IMR-90 (cell line): Measurements from ENCODE around the gene VIPR2. TPM values are rescaled to one million over a fixed set of nuclear protein-coding genes. Genes with fewer than 3 reads are reported as not detected.

ENCODE experiments used
- ATAC-seq: fragments of 200-7000 bp; cut with Tn5 transposase; 2 replicates; pipeline ENCODE4 v1.9.1; 2020; ENCODE audit warnings: low read depth, mild to moderate bottlenecking, moderate library complexity
- BruUV-seq: library from RNA; stranded (reverse); fragments of 400-500 nt; replicated peaks from 2 replicates; lab custom pipeline; 2021; lab: Mats Ljungman, UMichigan
- CTCF ChIA-PET: fragments of 300-600 bp; formaldehyde crosslinking; extraction: SDS; loops from one replicate; lab custom pipeline; 2021; ENCODE audit warnings: antibody characterized with exemption; lab: Yijun Ruan, JAX
- POLR2A ChIA-PET: fragments of 300-600 bp; sonication (Branson Sonifier 250); formaldehyde crosslinking; loops from one replicate; lab custom pipeline; 2022; ENCODE audit warnings: antibody characterized with exemption; ENCODE audit not compliant: unreplicated experiment; lab: Charles Lee
- DNase-seq: peaks from one replicate; pipeline ENCODE4 v3.0.0; 2013
- H2AFZ ChIP-seq: replicated peaks from 2 replicates; pipeline ENCODE3; 2013; ENCODE audit warnings: low read length, mild to moderate bottlenecking; ENCODE audit not compliant: poor library complexity
- H2AK5ac ChIP-seq: 2 replicates; pipeline ENCODE4 v1.6.1; 2013; ENCODE audit warnings: low read depth, low read length, inconsistent platforms
- H2AK9ac ChIP-seq: replicated peaks from 2 replicates; pipeline ENCODE3; 2013; ENCODE audit warnings: mild to moderate bottlenecking, low read depth, low read length, moderate library complexity; ENCODE audit not compliant: poor library complexity
- H2BK120ac ChIP-seq: 2 replicates; pipeline ENCODE4 v1.6.1; 2013; ENCODE audit warnings: low read depth, low read length, inconsistent platforms
- H2BK15ac ChIP-seq: 3 replicates; pipeline ENCODE4 v1.6.1; 2013; ENCODE audit warnings: low read depth, low read length, inconsistent platforms
- H2BK20ac ChIP-seq: 2 replicates; pipeline ENCODE4 v1.6.1; 2013; ENCODE audit warnings: low read depth, mild to moderate bottlenecking, inconsistent platforms, low read length, moderate library complexity
- H2BK5ac ChIP-seq: 2 replicates; pipeline ENCODE4 v1.6.1; 2013; ENCODE audit warnings: mild to moderate bottlenecking, low read depth, low read length, inconsistent platforms; ENCODE audit not compliant: poor library complexity, severe bottlenecking
- H3K14ac ChIP-seq: replicated peaks from 2 replicates; pipeline ENCODE4 v1.6.1; 2013; ENCODE audit warnings: low read depth, low read length, inconsistent platforms
- H3K18ac ChIP-seq: 2 replicates; pipeline ENCODE4 v1.6.1; 2013; ENCODE audit warnings: low read depth, low read length, control low read depth
- H3K23ac ChIP-seq: 2 replicates; pipeline ENCODE4 v1.6.1; 2013; ENCODE audit warnings: low read depth, low read length, inconsistent platforms
- H3K27ac ChIP-seq: 2 replicates; pipeline ENCODE4 v1.5.1; 2013; ENCODE audit warnings: mild to moderate bottlenecking, control low read depth, low read length; ENCODE audit not compliant: insufficient read depth
- H3K27me3 ChIP-seq: 2 replicates; pipeline ENCODE4 v1.6.1; 2013; ENCODE audit warnings: low read length; ENCODE audit not compliant: control insufficient read depth, insufficient read depth
- H3K36me3 ChIP-seq: 2 replicates; pipeline ENCODE4 v1.6.1; 2013; ENCODE audit warnings: low read length, mixed read lengths; ENCODE audit not compliant: control insufficient read depth, insufficient read depth
- H3K4ac ChIP-seq: 2 replicates; pipeline ENCODE4 v1.6.1; 2013; ENCODE audit warnings: low read depth, low read length, inconsistent platforms
- H3K4me1 ChIP-seq: 2 replicates; pipeline ENCODE4 v1.6.1; 2013; ENCODE audit warnings: low read length, mixed read lengths; ENCODE audit not compliant: control insufficient read depth, insufficient read depth
- H3K4me2 ChIP-seq: 2 replicates; pipeline ENCODE4 v1.6.1; 2013; ENCODE audit warnings: low read depth, mild to moderate bottlenecking, control low read depth, low read length, moderate library complexity
- H3K4me3 ChIP-seq: 2 replicates; pipeline ENCODE4 v1.5.1; 2013; ENCODE audit warnings: low read depth, mild to moderate bottlenecking, control low read depth, low read length, moderate library complexity; ENCODE audit not compliant: insufficient read depth
- H3K56ac ChIP-seq: 2 replicates; pipeline ENCODE4 v1.6.1; 2013; ENCODE audit warnings: low read length, inconsistent platforms; ENCODE audit not compliant: insufficient read depth; ENCODE audit errors: extremely low read depth
- H3K79me1 ChIP-seq, 2 experiments: 2 replicates each; pipeline ENCODE4 v1.6.1; 2013; ENCODE audit warnings: low read length in 2 of 2, inconsistent platforms in 1 of 2, low read depth in 1 of 2
- H3K9ac ChIP-seq: 2 replicates; pipeline ENCODE4 v1.6.1; 2013; ENCODE audit warnings: low read depth, low read length, control low read depth
- H3K9me1 ChIP-seq: 2 replicates; pipeline ENCODE4 v1.6.1; 2013; ENCODE audit warnings: low read length, inconsistent platforms; ENCODE audit not compliant: insufficient read depth
- H3K9me3 ChIP-seq: 2 replicates; pipeline ENCODE4 v1.6.1; 2013; ENCODE audit warnings: low read length; ENCODE audit not compliant: control insufficient read depth, insufficient read depth
- H4K20me1 ChIP-seq: 2 replicates; pipeline ENCODE4 v1.6.1; 2013; ENCODE audit warnings: low read length, inconsistent platforms; ENCODE audit not compliant: insufficient read depth
- H4K5ac ChIP-seq: 2 replicates; pipeline ENCODE4 v1.6.1; 2013; ENCODE audit warnings: mild to moderate bottlenecking, low read depth, low read length, control low read depth
- H4K8ac ChIP-seq, 2 experiments: 2 replicates each; pipeline ENCODE4 v1.6.1; 2013; ENCODE audit warnings: low read depth in 2 of 2, low read length in 2 of 2, control low read depth in 1 of 2, inconsistent platforms in 1 of 2
- H4K91ac ChIP-seq: 2 replicates; pipeline ENCODE4 v1.6.1; 2013; ENCODE audit warnings: low read depth, low read length, inconsistent platforms; ENCODE audit not compliant: insufficient read depth
- BHLHE40 ChIP-seq: fragments of 150-350 bp; IDR thresholded peaks from 2 replicates; pipeline ENCODE4 v1.6.1; 2016; ENCODE audit warnings: mild to moderate bottlenecking, low read depth, low read length
- CHD1 ChIP-seq: IDR thresholded peaks from 2 replicates; pipeline ENCODE4 v1.6.1; 2012; ENCODE audit warnings: low read depth, low read length, improper control_type of control experiment
- FOS ChIP-seq: fragments of 150-350 bp; IDR thresholded peaks from 2 replicates; pipeline ENCODE4 v1.6.1; 2016; ENCODE audit warnings: low read depth, low read length
- MAFK ChIP-seq: IDR thresholded peaks from 2 replicates; pipeline ENCODE4 v1.6.1; 2012; ENCODE audit warnings: low read depth, low read length, improper control_type of control experiment
- MAZ ChIP-seq: IDR thresholded peaks from 2 replicates; pipeline ENCODE4 v1.6.1; 2012; ENCODE audit warnings: low read depth, mild to moderate bottlenecking, low read length, improper control_type of control experiment, moderate library complexity, borderline replicate concordance
- NFE2L2 ChIP-seq: fragments of 150-350 bp; IDR thresholded peaks from 2 replicates; pipeline ENCODE4 v1.6.1; 2016; ENCODE audit warnings: low read depth, mild to moderate bottlenecking, low read length
- POLR2A ChIP-seq: IDR thresholded peaks from 2 replicates; pipeline ENCODE4 v1.6.1; 2012; ENCODE audit warnings: mild to moderate bottlenecking, low read depth, low read length
- RAD21 ChIP-seq: IDR thresholded peaks from 2 replicates; pipeline ENCODE4 v1.6.1; 2012; ENCODE audit warnings: low read length, improper control_type of control experiment
- RCOR1 ChIP-seq: IDR thresholded peaks from 2 replicates; pipeline ENCODE4 v1.6.1; 2012; ENCODE audit warnings: mild to moderate bottlenecking, low read length, improper control_type of control experiment; ENCODE audit not compliant: insufficient replicate concordance
- RFX5 ChIP-seq: IDR thresholded peaks from 2 replicates; pipeline ENCODE4 v1.8.0; 2012; ENCODE audit warnings: low read depth, mild to moderate bottlenecking, low read length, moderate library complexity
- USF2 ChIP-seq: fragments of 150-350 bp; IDR thresholded peaks from 2 replicates; pipeline ENCODE4 v1.6.1; 2017; ENCODE audit warnings: mild to moderate bottlenecking, antibody characterized with exemption, low read length, low read depth
- WGBS, 2 experiments: methylation state at CpG; one replicate each; pipeline versions ENCODE4 v1.1.5 to v1.1.7; 2013; ENCODE audit warnings: missing lambda C conversion rate in 2 of 2; ENCODE audit not compliant: insufficient read length in 1 of 2; ENCODE audit errors: extremely low coverage in 2 of 2; 5-methylcytosine and 5-hydroxymethylcytosine counted together
- dilution Hi-C: fragments of 300-500 bp; cut with HindIII; formaldehyde crosslinking; loops from one replicate; pipeline ENCODE4 v1.14.3; 2018; ENCODE audit warnings: low sequenced_read_pairs; ENCODE audit not compliant: unreplicated experiment
- in situ Hi-C: fragments of 300-500 bp; cut with MboI; formaldehyde crosslinking; loops from 3 replicates; pipeline ENCODE4 v1.14.3; 2019; ENCODE audit warnings: low sequenced_read_pairs, inconsistent platforms, mixed read lengths
- intact Hi-C: fragments of 100-400 bp; cut with micrococcal nuclease; formaldehyde crosslinking; loops from 2 replicates; pipeline ENCODE4 v1.10.0; 2022
- polyA plus RNA-seq, 3 experiments: library from polyadenylated mRNA; depleted of rRNA; stranded (reverse); fragments of >200 nt; gene quantifications; 2 replicates each; pipeline ENCODE4 v1.2.3, GENCODE V29; 2012; ENCODE audit warnings: low replicate concordance in 1 of 3
- total RNA-seq: library from RNA; depleted of rRNA; stranded (reverse); fragments of >200 nt; gene quantifications from 2 replicates; pipeline ENCODE4 v1.2.3, GENCODE V29; 2012

The VIPR2 gene
- total and polyA plus RNA-seq, 2 of the 4 experiments (the other 2 are of a cell fraction), result not detected

- DNase-seq, result no peak
- Histone ChIP-seq H2BK5ac (no peak overlapping the region), H3K36me3 (no peaks in the 10 kb centered on the region), H4K20me1 (no peaks in the 10 kb centered on the region), H2AK9ac (no peak overlapping the region), H3K4me3 (no peak overlapping the region), H3K27ac (no peak overlapping the region), H2BK120ac (no peak overlapping the region), H3K14ac (no peak overlapping the region), H2BK15ac (no peak overlapping the region), H2AFZ (no peak overlapping the region), H3K9me3 (peaks cover 31% of the 10 kb centered on the region), H2BK20ac (no peak overlapping the region), H3K4ac (no peak overlapping the region), H3K23ac (no peak overlapping the region), H4K8ac (no peak overlapping the region), H3K4me2 (no peak overlapping the region), H3K9me1 (no peaks in the 10 kb centered on the region), H3K18ac (no peak overlapping the region), H3K79me1 (no peaks in the 10 kb centered on the region), H3K9ac (no peak overlapping the region), H3K27me3 (no peaks in the 10 kb centered on the region), H3K56ac (no peak overlapping the region), H4K91ac (no peak overlapping the region), H4K5ac (no peak overlapping the region), H3K4me1 (no peaks in the 10 kb centered on the region), H2AK5ac (no peak overlapping the region)
- no TSS peak for BruUV-seq
- ATAC-seq, result no peak
- dilution Hi-C loops, result no loop called here
- intact Hi-C loops, result no loop called here
- ChIA-PET POLR2A (no interaction called here), CTCF (no interaction called here)
- 7% methylated on average over 3 of the region's 7 CpGs; no CpG with 5 or more reads in 1 of the 2 experiments for WGBS, 2 experiments
- in situ Hi-C loops, result no loop called here
- TF ChIP-seq RCOR1, result no peak
- TF ChIP-seq MAFK, result no peak
- TF ChIP-seq NFE2L2, result no peak
- TF ChIP-seq RAD21, result no peak
- TF ChIP-seq POLR2A, result no peak
- no peak for TF ChIP-seq BHLHE40
- TF ChIP-seq RFX5, result no peak
- TF ChIP-seq CHD1, result no peak
- TF ChIP-seq MAZ, result no peak
- TF ChIP-seq USF2, result no peak
- no peak for TF ChIP-seq FOS
Observed at GRCh38 chr7:159114096-159114495, 30.6 kb downstream of the VIPR2 start.
